HG03039 (cell line): ENCODE measurements around the gene GARS1.
"Not testable (repeated sequence)": the region's sequence is repeated elsewhere in the genome, so short reads cannot be mapped to it uniquely, and the experiment has no call there.

Experiments used
- ATAC-seq: cut with Tn5 transposase; IDR thresholded peaks from one replicate; pipeline ENCODE4 v1.9.1; 2021; ENCODE audit warnings: mild to moderate bottlenecking, moderate library complexity; ENCODE audit not compliant: unreplicated experiment

Gene GARS1

GRCh38 chr7:30594540-30595435, at the start of gene GARS1:
TSS of gene GARS1 (plus strand) at chr7:30594878. CDS start at chr7:30594922, 44 bp downstream.
- peak; percentile 95 for ATAC-seq

DNA sequence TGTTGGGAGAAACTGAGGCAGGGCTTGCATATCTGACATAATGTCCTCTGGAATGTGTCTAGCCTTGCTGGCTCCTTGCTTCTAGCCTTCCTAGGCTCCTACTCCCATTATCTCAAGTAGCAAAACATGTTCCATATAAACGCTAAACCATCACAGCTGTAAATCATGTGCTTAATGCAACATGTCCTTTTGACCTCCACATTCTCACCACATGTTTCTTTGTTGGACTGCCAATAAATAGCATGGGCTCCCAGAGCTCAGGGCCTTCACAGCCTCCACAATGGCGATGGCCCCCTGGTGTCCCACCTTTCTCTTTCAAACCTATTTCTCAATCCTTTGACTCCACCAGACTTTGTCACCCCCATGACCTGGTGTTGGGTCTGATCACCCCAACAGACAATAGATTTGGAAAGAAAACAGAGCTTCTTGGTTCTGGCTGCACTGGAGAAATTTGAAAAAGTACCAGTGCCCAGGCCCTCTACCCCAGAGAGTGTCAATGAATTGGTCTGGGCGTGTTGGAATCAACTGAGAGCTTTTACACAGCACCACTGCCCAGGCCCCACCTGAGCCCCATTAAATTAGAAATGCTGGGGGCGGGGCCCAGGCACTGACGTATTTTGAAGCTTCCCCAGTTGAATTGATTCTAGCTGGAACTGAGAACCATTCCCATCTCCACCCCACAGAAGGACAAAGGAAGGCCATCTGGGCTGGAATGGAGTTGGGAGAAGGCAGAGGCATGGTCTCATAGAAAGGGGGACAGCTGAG, 48.7 kb upstream of the GARS1 start:
- ATAC-seq, result no peak

GRCh38 chr7:30546596-30546995, 48.1 kb upstream of the GARS1 start:
- no peak for ATAC-seq

DNA sequence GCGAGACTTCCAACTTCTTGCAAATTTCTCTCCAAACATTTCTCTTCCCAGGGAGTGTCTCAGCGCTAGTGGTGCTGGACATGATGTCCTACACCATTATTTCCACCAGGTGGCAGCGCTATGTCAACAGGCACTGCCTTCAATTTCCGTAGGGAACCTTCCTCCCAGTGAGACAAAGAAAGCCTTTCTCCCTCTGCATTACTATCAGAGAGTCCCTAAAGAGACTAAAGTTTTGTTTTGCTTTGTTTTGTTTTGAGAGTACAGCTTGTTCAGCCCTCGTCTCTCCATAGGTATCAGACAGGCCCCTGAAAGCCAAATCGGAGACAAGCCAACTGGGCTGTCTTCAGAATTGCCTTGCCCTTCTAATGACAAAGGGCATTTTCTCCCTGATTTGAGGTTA, 45.8 kb upstream of the GARS1 start:
- ATAC-seq, result no peak

DNA sequence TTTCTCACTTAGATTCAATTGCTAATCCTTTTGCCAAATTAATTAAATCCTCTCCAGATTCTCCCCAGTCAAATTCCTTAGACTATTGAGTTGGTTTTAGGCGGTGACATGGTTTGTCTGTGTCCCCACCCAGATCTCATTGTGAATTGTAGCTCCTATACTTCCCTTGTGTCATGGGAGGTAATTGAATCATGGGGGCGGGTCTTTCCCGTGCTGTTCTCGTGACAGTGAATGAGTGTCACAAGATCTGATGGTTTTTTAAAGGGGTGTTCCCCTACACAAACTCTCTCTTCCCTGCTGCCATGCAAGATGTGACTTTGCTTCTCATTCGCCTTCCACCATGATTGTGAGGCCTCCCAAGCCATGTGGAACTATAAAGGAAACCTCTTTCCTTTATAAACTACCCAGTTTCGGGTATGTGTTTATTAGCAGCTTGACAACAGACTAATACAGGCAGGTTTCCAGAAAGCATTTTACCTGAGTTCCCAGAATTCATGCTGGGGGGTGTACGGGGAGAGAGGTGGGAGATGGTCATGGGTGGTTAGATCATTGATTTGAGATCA, 44.7 kb upstream of the GARS1 start:
- no peak for ATAC-seq

DNA sequence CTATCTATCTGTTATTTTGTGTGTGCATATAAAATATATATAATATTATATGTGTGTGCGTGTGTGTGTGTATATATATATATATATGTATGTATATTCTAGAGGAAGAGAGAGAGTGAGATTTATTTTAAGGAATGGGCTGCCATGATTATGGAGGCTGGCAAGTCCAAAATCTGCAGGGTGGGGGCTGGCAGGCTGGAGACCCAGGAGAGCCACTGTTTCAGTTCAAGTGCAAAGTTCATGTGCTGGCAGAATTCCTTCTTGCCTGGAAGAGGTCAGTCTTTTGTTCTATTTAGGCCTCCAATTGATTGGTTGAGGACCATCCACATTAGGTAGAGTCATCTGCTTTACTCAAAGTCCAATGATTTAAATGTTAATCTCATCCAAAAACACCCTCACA, 42.3 kb upstream of the GARS1 start:
- no peak for ATAC-seq

DNA sequence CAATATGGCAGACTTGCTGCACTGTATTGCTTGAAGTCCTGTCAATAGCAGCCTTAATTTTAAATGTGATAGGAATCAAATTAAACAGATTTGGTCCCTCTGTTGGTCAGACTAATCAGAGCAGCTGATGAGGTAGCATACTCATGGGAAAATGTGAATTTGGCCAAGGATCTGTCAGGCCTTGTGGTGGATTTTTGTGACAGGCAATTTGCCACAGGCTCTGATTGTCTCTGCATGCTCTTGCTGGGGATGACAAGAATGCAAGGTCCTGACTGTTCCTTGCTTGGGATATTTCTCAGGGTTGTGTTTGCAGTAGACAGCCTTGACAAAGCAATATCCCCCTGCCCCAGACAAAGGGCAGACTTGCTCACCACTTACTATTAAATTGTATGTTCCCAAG, 41.5 kb upstream of the GARS1 start:
- ATAC-seq, result no peak

DNA sequence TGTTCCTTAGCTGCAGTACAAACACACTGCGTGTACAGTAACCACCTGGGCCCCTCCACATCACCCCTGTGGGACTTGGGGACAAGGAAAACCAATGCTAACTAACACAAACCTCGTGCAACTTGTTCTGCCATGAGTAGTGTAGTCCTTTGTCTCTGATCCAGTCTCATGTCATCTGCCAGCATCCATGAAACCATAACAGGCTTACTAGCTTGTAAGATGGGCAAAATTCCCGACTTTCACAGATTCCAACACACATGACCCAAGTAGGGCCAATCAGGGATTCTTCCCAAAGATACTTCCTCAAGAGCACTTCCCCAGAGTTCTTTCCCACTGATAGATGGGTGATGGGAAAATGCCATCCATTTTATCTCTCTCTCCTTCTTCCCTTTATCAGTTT, 41.1 kb upstream of the GARS1 start:
- ATAC-seq, result no peak

DNA sequence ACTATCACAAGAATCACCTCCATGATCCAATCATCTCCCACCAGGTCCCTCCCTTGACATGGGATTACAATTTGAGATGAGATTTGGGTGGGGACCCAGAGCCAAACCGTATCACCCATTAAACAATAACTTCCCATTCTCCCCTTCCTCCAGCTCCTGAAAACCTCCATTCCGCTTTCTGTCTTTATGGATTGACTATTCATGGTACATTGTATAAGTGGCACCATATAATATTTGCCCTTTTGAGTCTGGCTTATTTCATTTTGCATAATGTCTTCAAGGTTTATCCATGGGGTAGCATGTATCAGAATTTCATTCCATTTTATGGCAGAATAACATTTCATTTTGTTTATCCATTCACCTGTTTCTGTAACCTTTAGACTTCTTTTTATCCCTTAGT, 39.2 kb upstream of the GARS1 start:
- no peak for ATAC-seq

GRCh38 chr7:30556840-30557239, 37.8 kb upstream of the GARS1 start:
- ATAC-seq, result no peak

DNA sequence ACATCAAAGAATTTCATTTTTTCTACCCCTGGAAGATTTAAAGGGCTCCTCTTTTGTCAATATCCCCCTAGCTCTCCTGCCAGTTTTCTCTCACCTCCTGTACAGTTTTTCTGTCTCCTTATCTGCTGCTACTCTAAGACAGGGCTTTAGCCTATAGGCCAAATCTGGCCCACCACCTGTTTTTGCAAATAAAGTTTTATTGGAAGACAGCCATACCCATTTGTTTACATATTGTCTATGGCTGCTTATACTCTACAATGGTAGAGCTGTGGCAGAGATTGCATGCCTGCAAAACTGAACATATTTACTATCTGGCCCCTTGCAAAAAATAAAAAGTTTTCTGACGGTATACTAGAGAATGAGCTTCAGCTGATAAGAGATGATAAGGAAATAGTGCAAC, 37.4 kb upstream of the GARS1 start:
- ATAC-seq, result no peak

DNA sequence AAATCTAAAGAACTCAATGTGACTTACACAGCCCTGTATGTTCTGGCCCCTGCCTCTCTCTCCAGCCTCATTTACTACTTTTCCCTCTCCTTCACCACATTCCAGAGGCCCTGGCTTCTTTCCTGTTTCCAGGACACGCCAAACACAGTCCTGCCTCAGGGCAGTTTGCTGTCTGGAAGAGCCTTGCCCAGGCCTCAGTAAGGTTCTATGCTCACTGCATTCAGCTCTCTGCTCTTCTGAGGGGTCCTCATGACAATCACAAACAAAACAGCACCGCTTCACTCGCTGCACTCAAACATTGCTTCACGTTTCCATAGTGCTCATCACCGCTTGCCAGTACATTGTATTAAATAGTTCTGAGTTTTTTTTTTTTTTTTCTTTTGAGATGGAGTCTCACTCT, 35.1 kb upstream of the GARS1 start:
- ATAC-seq, result no peak

- no peak for ATAC-seq
These were observed 33.3 kb upstream of the GARS1 start for GRCh38 chr7:30561389-30561788.

DNA sequence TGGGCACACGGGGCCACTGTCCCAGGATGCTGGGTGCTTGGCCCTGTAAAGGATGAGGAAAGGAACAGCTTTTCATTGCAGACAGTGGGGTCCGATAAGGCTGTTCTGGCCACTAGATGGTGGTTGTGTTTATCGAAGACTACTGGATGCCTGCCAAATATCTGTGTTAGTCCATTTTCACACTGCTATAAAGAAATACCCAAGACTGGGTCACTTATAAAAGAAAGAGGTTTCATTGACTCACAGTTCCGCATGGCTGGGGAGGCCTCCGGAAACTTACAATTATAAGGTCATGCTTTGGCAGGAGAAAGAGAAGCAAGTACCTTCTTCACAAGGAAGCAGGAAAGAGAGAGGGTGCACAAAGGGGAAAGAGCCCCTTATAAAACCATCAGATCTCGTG, 32.2 kb upstream of the GARS1 start:
- no peak for ATAC-seq

- no peak for ATAC-seq
These were observed 31.8 kb upstream of the GARS1 start for GRCh38 chr7:30562909-30563308.

DNA sequence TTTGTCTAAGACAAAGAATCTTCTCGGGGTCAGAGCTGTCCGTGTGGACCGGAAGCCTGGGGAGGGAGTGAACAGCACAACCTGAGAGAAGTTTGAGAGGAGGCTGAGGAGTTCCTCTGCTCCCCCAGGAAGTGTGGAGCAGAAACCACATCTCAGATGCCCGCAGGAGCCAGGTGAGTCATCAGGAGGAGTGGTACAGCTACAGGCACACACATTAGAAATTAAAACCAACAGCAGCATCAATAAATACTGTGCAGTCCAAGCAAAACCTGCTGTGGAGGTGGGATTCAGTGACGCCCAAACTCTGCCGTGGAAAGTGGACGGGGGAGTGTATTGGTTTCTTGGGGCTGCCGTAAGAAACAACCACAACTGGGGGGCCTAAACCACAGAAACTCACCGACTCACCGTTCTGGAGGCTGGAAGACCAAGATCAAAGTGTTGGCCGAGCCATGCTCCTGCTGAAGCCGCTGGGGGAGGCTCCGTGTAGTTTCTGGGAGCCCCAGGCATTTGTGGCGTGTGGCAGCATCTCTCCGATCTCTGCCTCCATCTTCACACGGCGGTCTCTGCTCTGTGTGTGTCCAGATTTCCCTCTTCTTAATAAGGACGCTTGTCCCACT, 31.2 kb upstream of the GARS1 start:
- no peak for ATAC-seq

DNA sequence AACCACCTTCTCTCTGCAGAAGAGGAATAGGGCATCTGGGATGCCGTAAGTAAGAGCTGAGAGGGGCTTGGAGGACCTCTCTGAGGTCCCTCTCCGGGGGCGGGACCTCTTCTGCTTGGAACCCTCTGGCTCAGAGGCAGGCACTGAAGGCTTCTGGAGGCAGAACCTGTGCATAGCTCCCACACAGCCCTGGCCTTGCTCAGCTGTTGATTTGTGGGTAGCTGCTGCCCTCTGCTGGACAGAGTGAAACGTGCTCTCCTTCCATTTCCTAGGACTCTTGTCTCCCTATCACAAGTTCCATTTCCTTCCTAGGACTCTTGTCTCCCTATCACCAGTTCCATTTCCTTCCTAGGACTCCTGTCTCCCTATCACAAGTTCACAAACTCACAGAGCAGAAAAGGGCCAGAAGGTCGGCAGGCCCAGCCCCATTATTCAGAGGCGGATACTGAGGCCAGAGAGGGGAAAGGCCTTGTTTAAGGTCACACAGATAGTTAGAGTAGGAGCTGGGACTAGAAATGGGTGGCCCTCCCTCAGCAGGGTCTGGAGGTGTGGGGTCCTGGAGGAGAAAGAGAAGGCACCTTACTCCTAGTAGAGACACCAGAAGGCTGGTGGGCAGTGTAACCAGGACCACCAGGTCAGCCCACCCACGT, 30.3 kb upstream of the GARS1 start:
- peak; percentile 77 for ATAC-seq

DNA sequence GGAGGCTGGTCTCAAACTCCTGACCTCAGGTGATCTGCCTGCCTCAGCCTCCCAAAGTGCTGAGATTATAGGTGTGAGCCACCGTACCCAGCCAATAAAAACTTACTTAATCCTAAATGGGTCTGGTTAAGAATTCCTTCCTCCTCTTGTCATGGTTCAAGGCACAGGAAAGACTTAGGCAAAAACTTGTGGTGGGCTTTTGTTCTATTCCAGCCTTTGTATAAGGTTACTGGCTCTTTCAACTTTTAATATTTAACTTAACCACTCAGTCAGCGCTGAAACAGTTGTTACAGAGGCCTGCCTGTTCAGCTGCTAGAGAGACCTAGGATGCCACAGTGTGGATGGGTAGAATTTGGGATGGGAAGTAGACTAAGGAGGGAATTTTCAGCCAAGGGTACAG, 28.1 kb upstream of the GARS1 start:
- ATAC-seq, result no peak

GRCh38 chr7:30567081-30567480, 27.6 kb upstream of the GARS1 start:
- no peak for ATAC-seq

DNA sequence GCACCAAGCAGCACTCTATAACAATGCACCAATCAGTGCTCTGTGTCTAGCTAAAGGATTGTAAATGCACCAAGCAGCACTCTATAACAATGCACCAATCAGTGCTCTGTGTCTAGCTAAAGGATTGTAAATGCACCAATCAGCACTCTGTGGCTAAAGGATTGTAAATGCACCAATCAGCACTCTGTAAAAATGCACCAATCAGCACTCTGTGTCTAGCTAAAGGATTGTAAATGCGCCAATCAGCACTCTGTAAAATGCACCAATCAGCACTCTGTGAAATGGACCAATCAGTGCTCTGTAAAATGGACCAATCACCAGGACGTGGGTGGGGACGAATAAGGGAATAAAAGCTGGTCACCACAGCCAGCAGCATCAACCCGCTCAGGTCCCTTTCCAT, 24.4 kb upstream of the GARS1 start:
- not testable (repeated sequence) for ATAC-seq
